GM18868 (cell line): ENCODE results near the gene RPP30.
"Not testable (repeated sequence)": the region's sequence is repeated elsewhere in the genome, so short reads cannot be mapped to it uniquely, and the experiment has no call there.

Source experiments
- ATAC-seq: cut with Tn5 transposase; IDR thresholded peaks from one replicate; pipeline ENCODE4 v1.9.1; 2021; ENCODE audit warnings: mild to moderate bottlenecking, moderate library complexity; ENCODE audit not compliant: unreplicated experiment

The RPP30 gene

DNA sequence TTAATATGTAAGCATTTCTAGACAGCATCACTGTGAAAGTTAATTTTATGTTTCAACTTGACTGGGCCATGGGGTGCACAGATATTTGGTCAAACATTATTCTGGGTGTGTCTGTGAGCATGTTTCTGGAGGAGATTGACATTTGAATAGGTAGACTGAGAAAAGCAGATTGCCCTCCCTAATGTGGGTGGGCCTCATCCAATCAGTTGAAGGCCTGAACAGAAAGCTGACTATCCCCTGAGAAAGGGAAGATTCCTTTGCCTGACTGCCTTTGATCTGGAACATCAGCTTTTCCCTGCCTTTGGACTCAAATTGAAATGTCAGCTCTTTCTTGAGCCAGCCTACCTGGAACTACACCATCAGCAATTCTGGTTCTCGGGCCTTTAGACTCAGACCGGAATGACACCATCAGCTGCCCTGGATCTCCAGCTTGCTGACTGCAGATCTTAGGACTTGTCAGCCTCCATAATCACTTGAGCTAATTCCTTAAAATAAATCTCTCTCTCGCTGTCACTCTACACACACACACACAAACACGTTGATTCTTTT lies 5.7 kb upstream of the RPP30 start:
- no peak for ATAC-seq

DNA sequence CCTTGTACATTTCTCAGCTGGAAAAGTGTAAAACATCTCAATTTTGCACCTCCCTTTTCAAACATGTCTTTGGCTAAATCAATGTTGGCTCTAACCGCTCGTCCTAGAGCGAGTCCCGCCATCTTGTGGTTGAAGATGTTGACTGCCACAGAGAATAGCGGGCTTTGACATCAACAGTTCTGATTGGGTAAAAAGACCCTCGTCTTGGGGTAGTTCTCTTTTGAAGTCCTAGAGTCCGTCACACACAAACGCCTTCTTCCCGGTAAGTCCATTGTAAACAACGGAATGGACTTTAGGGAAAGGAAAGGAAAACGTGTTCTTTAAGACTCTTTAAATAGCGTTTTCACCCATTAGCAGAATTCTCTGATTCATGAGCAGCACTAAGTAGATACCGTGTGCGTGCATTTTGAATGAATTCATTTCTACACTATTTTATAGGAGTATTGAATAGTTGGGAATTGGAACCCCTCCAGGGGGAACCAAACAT lies 452 bp upstream of the RPP30 start:
- peak; percentile 71 for ATAC-seq

DNA sequence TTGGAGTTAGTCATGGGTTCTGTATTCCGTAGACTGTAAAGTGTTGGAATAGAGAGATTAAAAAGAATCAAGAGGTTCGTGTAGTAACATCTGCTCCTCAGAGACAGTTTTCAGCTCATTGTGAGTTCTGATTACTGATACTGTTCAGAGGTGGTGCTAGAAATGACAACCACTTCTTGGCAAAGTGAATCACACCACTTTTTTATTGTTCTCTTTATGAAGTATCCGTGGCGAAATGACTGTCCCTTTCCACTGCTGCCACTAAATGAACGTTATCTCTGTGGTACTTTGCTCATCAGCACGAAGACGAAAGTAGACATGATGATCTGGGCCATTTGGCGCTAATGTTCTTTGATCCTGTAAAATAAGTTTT lies 860 bp downstream of the RPP30 start:
- ATAC-seq: no peak

DNA sequence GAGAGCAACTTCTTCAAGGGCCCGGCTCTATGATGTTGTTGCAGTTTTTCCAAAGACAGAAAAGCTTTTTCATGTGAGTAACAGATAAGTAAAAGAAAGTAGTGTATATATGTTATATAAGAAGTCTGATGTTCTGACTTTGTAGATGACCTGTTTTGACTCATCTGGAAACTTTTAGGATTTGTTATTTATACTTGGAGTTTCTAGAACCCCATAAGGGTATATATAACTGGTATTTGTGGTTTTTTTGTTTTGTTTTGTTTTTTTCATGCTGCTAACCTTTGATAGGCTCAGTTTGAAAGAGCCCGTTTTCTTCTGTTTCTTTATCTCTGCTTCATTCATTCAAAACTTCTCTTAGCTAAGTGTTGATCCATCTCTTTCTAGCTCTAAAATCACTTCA lies 7.3 kb downstream of the RPP30 start:
- ATAC-seq: no peak

DNA sequence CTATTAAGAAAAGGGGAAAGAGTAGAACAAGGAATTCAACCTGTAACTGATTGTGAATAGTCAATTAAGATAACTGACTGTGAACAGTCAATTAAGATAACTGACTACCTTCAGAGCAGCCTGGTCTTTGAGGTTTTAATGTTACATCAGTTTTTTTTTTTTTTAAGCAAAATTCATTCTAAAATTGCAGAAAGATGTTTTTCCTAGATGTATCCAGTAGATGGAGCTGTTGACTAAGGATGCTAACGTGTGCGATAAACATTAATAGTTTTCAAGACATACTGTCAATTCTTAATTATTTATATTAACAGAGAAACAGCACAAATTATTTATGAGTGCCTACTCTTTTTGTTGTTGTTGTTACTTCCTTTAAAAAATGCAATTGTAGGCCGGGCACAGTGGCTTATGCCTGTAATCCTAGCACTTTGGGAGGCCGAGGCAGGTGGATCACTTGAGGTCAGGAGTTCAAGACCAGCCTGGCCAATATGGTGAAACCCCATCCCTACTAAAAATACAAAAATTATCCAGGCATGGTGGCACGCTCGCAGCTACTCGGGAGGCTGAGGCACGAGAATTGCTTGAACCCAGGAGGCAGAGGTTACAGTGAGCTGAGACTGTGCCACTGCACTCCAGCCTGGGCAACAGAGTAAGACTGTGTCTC lies 8.4 kb downstream of the RPP30 start:
- not testable (repeated sequence) for ATAC-seq

DNA sequence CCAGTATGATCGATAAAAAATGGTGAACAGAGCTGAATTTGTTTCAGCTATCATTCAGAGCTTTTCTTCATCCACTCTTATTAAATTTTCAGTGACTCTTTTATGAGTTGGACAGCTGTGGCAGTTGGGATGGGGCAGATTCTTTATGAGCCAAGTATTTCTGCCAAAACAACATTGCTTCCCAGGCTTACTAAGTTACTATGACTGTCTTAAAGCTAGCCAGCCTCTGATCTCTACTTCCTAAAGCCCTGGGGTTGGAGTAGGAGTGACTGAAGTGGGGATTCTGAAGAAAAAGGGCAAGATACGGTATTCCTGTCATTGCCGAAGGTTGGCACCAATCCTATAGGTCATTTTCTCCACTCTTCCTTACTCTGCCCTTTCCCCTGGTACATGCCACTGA lies 12.7 kb downstream of the RPP30 start:
- no peak for ATAC-seq

DNA sequence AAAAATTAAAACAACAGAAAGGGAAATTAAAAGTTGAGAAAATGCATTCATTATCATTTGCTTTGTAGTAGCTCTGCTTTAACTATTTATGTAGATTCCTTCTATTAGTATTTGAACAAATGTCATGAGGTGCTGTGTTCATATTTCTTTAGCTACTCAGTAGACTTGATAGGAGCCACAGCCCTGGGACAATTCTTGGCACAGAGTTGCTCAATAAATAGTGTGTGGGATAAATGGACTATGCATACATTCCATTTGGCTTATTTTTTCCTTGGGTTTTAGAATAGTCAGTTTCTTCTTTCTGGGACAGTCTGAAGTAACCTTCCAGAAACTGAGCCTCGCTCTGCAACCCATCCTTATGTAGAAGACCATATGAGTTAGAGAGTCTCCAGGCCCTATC lies 13.4 kb downstream of the RPP30 start:
- ATAC-seq: no peak

DNA sequence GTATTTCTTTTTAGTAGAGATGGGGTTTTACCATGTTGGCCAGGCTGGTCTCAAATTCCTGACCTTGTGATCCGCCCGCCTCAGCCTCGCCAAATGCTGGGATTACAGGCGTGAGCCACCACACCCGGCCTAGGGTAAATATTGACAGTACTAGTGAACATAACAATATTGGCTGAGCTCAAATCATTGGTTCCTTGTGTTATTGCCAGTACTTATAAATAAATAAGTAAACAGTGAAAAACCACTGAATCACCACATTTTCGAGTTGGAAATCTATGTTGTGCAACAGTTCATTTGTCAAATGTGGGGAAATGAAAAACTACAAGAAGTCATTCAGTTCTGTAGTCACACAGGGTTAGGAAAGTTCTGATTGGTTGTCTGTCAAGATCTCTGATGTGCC lies 15.8 kb downstream of the RPP30 start:
- ATAC-seq: no peak

DNA sequence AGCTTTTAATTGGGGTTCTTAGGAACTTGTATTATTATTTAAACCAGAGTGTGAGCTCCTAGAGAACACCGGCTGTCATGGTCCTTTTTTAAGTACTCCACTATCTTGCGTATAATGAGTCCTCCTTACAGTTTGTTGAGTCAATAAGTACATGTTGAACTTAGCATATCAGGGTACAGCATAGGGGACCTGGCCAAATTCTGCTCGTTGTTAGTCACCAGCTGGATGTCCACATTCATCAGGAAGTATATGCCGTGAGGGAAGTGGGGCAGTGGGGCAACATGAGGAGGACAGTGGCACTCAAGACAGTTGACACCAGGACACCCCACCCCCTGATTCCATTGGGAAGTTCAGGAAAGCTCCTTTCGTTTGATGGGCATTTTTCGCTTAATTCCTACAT lies 16.6 kb downstream of the RPP30 start:
- ATAC-seq: no peak

DNA sequence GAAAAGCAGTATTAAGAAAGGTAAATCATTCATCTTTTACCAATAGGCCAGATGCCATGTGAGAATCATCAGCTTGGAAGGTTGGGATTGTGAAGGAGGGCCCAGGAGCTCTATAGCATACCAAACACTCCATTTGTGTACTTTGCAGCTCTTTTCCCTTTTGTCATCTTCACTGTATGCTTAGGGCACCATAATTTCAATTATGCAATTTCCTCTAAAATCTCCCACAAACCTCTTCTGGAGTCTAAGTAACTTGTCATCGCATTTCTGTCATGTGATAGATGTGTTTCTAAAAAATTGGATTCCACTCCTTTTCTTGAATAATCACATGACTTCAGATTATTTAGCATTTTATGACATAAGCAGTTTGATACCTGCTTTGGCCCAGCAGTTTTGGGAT lies 17.9 kb downstream of the RPP30 start:
- no peak for ATAC-seq

DNA sequence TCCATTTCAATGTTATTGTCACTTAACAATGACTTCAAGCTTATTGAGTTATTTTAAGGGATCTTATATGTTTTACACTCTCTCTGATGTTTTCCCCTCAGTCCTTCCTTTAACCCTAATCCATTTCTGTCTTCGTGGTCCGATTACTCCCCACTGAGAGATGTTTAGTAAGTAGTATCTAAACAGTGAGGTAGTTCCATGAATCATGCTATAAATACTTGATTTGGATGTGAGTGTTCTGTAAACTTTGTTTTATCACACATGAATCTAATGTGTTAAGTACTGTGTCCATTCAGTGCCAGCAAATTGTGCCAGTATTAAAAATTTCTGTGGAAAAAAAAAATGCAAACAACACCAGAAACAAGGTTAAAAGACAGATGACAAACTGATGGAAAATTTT lies 18.6 kb downstream of the RPP30 start:
- ATAC-seq: no peak

DNA sequence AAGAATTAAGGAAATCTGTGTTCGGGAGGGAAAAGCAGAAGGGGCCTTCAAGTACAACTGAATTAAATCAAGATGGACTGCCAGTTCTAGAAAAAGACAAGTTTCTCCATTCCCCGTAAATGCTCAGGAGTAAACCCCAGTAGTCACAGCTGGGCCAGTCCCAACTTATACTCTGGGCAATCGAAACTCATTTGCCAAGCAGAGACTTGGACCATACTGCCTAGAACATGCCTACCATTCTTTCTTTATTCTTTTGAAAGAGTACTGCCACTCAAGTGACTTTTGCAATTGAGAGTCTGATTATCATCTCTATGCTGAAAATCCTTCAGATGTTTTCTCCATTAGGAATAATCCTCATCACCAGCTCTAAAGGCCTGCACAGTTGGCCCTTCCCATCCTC lies 21.4 kb downstream of the RPP30 start:
- ATAC-seq: no peak

DNA sequence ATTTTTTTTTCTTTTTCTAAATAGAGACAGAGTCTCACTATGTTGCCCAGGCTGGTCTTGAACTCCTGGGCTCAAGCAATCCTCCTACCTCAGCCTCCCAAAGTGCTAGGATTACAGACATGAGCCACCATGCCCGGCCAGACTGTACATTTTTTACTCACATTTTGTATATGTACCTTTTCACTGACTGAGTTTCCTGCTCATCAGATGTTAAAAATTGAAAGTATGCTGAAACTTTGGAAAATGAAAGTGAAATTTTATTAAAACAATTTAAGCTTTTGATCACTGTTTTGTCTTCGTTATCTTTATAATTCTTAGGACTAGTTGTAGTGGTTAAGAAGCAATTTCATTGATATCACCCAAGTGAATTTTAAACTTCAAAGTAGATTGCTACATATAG lies 25.1 kb downstream of the RPP30 start:
- not testable (repeated sequence) for ATAC-seq

DNA sequence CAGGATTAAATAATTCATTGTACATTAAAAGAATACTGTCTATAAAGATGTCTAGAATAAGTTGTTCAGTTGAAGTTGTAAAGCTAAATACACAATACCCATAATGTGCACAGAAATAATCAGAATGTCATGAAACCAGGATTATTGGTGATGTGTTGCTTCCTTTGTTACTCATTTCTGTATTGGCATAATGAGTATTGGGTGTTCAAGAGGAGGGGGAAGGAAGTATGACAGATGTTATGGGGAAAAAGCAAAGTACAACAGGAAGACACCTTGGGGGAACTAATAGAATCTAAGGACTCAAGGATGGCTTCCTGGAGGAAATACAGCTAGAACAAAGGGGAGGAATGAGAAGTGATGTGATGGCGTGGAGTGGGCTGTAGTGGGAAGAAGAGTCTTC lies 34.2 kb downstream of the RPP30 start:
- ATAC-seq: peak; percentile 52

DNA sequence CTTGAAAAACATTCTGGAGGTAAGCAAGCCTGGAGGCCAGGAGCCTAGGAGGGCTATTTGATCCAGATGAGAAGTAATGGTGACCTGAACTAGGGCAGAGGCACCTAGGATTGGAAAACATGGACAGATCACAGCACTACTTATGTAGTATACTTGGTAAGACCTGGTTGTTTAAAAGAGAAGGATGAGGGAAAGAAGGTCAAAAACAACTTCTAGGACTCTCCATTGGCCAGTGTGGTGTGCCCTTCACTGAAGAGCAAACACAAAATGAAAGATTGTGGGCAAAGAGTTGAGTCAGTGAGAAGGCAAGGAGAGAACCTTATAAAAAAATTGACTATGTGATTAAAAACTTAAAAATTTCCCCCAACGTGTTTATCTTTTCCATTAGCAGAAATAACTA lies 34.8 kb downstream of the RPP30 start:
- ATAC-seq: no peak

DNA sequence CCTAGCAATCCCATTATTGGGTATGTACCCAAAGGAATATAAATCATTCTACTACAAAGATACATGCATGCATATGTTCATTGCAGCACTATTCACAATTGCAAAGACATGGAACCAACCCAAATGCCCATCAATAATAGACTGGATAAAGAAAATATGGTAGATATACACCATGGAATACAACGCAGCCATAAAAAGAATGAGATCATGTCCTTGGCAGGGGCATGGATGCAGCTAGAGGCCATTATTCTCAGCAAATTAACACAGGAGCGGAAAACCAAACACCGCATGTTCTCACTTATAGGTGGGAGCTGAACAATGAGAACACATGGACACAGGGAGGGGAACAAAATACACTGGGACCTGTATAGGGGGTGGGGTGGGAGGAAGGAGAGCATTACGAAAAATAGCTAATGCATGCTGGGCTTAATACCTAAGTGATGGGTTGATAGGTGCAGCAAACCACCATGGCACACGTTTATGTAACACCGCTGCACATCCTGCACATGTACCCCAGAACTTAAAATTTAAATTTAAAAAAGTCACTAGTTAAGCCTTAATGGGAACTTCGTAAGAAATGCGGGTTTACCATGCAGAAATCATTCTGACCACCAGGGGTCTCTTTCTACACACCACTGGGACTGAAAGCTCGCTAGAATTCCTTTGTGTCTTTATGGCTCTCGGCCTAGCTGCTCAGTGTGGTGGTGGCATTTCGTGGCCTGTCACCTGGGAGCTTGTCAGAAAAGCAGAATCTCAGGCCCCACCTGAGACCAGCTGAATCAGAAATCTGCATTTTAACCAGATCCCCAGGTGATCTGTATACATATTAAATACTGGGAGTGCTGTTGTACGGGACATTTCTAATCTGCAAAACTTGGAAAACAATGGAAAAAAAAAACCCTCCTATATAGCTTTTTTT lies 39.6 kb downstream of the RPP30 start:
- ATAC-seq: peak; percentile 90

DNA sequence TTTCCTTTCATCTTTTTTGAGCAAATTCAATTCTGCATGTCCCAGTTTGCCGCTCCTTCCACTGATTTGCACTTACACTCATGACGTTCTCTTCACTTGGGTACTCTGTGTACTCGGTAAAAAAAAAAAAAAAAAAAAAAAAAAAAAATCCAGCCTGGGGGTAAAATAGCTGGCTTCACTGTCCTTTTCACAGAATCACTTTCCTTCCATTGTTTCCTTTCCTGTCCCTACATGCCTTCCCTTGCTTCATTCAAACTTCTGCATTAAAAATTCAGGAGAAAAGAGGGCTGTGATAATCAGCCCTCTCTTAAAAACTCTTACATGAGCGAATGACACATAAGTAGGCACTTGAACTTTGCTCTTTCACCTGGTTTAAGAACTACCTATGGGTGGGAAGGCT lies 40.4 kb downstream of the RPP30 start:
- no peak for ATAC-seq

DNA sequence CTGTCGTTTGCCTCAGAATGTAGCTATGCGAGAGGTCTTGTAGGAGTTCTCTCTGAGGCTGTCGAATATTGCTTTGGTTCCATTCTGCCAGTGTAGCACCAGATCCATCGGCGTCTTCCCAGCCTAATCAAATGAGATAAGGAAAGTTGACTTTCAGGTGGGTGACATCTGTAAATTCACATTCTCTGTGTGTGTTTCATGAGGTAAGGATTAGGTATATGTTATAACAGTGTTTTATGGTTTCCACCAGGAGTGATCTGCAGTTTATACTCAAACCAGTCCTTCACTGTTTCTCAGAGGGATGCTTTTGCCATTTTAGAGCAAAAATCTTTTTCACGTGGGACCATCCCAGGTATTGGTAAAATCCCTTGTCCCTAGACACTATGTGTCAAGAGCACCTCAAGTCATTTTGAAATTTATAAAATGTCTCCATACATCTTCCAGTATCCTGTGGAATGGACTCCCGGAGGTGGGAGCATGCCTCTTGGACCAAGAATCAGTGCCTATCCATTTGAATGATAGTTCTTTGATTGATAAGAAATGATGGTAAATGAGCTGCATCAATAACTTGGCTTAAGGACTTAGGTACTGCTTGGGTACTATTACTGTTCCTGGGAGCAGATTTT lies 41.2 kb downstream of the RPP30 start:
- no peak for ATAC-seq

DNA sequence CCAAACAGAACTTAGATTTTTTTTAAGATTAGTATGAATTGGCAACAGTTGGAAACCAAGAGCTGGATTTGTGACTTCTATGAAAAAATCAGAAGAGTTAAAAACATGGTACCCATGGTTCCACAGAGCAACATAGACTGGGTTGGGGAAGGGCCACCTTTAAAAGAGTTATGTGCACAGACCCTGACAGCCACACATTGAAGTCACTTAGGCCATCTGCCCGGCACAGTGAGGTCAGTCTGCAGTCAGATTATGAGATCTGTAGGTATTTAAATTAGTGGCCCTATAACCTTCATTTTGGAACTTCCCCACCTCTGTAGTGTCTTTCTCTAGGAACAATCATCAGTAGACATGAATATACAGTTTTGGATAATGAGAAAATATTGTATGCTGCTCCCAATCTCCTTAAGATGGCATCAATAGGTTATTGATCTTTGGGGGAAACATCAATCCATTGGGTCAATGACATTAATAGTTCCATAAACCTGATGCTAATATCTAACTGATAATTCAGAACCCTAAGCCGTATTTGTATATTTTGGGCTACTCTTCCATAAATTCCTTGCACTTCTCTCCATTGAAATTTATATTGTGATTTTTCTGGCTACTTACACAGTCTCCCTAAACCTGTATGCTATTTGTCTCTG lies 42.1 kb downstream of the RPP30 start:
- ATAC-seq: no peak

DNA sequence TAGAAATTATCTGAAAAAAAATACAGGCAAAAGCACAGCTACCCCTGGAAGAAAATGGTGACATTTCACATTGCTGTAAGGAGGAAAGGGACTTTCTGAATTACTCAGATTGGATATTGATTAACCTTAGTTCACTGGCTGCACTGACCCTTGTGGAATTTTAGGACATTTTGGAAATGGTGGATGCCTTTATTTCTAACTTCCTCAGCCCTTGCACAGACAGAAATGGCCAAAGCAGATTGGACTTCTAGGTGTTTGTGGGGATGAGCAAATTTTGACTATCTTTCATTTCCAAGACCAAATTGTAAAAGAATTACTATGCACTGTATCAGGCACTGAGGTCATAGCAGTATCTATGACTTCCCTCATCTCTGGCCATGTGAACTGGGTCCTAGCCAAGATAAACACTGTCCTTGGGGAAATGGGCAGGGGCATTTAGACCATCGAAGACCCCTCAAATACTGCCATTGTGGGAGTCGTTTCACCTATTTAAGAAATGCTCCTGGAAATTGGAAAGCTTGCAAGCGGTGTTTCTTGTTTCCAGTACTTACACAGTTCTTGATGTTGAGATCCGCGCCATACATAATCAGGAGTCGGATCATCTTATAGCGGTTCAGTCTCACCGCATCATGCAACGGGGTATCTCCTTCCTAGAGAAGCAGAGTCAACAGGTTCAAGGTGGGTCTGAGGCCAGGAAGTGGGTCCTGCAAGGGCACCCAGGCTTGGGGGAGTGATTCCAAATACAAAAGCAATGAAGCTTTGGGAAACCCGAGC lies 43.4 kb downstream of the RPP30 start:
- ATAC-seq: no peak

DNA sequence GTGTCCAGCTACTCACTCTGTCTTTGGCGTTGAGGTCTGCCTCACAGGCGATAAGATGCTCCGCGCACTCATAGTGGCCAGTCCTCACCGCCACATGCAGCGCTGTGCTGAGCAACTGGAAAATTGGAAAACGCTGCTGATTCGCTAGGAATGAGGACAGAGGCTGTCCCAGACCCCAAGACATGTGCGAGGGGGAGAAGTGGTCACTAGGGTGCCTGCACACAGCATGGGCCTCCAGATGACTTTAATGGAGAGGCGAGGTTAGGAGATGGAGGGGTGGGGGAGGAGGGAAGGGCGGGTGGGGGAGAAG lies 43.9 kb downstream of the RPP30 start:
- no peak for ATAC-seq
